ENCODE data around the gene METTL13.

The METTL13 gene

DNA sequence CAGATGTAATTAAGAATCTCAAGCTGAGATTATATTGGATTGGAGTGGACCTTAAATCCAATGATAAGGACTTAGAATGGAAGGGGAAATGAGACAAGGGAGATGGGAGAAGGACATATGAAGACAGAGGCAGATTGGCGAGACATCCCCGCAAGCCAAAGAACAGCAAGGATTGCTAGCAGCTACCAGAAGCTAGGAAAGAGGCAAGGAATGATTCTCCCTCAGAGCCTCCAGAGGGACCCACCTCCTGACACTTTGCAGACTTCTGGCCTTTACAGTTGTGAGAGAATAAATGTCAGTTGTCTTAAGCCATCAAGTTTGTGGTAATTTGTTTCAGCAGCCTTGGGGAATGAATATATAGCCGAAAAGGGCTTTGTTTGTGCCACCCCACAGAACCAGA is 20.7 kb downstream of the METTL13 start:
- peaks cover 11% of the 10 kb centered on the region; the same call in 1 of the 2 replicates for H3K4me1 ChIP-seq (ENCODE audit: insufficient read depth, low read length)
- H3K9ac ChIP-seq (ENCODE audit: low read depth, low read length): no peak overlapping the region
- H3K27me3 ChIP-seq (ENCODE audit: insufficient read depth, low read length): no peaks in the 10 kb centered on the region
- no peaks in the 10 kb centered on the region for H3K9me3 ChIP-seq (ENCODE audit: insufficient read depth, low read depth, low read length)
- no peak overlapping the region for H3K27ac ChIP-seq (ENCODE audit: low read depth, low read length)
- H3K36me3 ChIP-seq (ENCODE audit: insufficient read depth, low read length): peaks cover 10% of the 10 kb centered on the region
- 86% methylated on average over 3 of the region's 3 CpGs for WGBS
- no peak overlapping the region for H3K4me3 ChIP-seq (ENCODE audit: low read length)

DNA sequence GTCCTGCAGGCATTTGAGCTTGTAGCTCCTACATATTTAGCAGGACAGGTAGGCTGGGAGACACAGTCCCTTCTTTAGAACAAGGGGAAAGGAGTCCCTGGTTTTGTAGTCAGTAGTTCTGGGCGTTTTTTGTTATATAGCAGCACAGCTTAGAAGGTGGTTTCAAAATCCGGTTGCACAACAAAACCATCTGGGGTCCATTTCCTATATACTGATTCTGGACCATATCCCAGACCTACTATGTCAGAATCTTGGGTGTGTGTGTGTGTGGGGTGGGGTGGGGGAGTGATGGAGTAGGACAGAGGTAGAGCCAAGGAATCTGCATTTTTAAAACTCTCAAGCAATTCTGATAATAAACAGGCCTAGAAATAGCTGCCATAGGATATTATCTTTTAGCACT is 21.6 kb downstream of the METTL13 start:
- H3K27me3 ChIP-seq (ENCODE audit: insufficient read depth, low read length): no peaks in the 10 kb centered on the region
- H3K9me3 ChIP-seq (ENCODE audit: insufficient read depth, low read depth, low read length): no peaks in the 10 kb centered on the region
- no peak overlapping the region for H3K4me3 ChIP-seq (ENCODE audit: low read length)
- 92% methylated on average over 2 of the region's 2 CpGs for WGBS
- peaks cover 11% of the 10 kb centered on the region; the same call in 1 of the 2 replicates for H3K4me1 ChIP-seq (ENCODE audit: insufficient read depth, low read length)
- H3K36me3 ChIP-seq (ENCODE audit: insufficient read depth, low read length): peaks cover 2% of the 10 kb centered on the region; the same call in 1 of the 2 replicates
- no peak overlapping the region for H3K27ac ChIP-seq (ENCODE audit: low read depth, low read length)
- no peak overlapping the region for H3K9ac ChIP-seq (ENCODE audit: low read depth, low read length)

DNA sequence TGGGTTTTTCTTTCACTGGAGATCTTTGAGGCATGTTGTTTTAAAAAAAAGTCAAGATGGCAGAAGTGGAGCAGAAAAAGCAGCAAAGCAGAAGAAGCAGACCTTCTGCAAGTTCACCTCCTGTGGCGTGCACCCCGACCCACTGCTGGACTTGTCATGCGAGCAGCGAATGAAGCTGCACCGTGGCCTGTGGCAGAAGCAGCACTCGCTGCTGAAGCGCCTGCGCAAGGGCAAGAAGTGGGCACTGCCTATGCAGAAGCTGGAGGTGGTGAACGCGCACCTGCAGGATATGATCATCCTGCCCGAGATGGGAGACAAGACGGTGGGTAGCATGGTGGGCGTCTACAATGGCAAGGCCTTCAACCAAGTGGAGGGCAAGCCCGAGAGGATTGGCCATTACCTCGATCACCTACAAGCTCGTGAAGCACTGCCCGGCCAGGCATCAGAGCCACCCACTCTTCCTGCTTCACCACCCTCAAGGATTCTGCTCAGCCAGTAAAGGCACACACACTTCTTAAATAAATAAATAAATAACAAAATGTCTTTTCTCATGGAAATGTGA is 22.1 kb downstream of the METTL13 start:
- Histone ChIP-seq H3K27me3 (ENCODE audit: insufficient read depth, low read length) (no peaks in the 10 kb centered on the region), H3K9me3 (ENCODE audit: insufficient read depth, low read depth, low read length) (no peaks in the 10 kb centered on the region), H3K4me1 (ENCODE audit: insufficient read depth, low read length) (peaks cover 11% of the 10 kb centered on the region; the same call in 1 of the 2 replicates), H3K27ac (ENCODE audit: low read depth, low read length) (no peak overlapping the region), H3K4me3 (ENCODE audit: low read length) (no peak overlapping the region), H3K36me3 (ENCODE audit: insufficient read depth, low read length) (no peaks in the 10 kb centered on the region), H3K9ac (ENCODE audit: low read depth, low read length) (no peak overlapping the region)
- WGBS: 95% methylated on average over 17 of the region's 17 CpGs

DNA sequence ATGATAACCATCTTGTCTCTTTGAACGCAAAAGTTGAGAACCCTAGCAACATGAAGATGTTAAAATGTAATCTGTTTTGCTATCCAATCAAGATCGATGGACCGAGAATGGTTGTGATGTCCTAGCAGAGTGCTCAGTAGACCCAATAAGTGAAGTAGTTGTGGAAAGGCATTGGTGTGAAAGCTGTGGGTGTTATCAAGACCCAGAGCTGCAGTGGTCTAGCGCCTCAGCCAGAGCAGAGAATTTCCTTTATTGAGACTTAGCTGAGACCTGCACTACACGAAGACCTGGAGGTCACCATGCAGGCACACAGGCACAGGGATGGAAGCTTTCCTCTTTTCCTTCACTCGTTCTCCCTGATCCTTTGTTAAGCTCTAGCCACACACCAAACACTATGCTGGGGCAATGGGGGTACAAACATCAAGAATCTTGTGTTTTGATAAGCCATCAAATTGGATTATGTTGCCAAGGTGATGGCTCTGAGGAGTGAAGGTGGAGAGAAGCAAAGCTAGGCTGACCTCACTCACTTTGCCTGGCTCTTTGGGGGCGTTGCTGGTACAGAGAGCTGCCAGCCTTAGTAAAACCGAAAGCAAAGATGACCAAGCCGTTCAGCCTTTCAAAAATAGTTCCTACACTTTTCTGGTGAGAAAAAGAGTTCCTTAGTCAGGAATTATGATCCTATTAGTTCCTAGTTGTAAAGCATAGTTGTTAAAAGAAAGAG is 24.1 kb downstream of the METTL13 start:
- no peak overlapping the region for H3K27ac ChIP-seq (ENCODE audit: low read depth, low read length)
- H3K27me3 ChIP-seq (ENCODE audit: insufficient read depth, low read length): no peaks in the 10 kb centered on the region
- no peaks in the 10 kb centered on the region for H3K9me3 ChIP-seq (ENCODE audit: insufficient read depth, low read depth, low read length)
- 93% methylated on average over 8 of the region's 9 CpGs for WGBS
- H3K9ac ChIP-seq (ENCODE audit: low read depth, low read length): no peak overlapping the region
- peaks cover 11% of the 10 kb centered on the region; the same call in 1 of the 2 replicates for H3K4me1 ChIP-seq (ENCODE audit: insufficient read depth, low read length)
- H3K4me3 ChIP-seq (ENCODE audit: low read length): no peak overlapping the region
- H3K36me3 ChIP-seq (ENCODE audit: insufficient read depth, low read length): no peaks in the 10 kb centered on the region

DNA sequence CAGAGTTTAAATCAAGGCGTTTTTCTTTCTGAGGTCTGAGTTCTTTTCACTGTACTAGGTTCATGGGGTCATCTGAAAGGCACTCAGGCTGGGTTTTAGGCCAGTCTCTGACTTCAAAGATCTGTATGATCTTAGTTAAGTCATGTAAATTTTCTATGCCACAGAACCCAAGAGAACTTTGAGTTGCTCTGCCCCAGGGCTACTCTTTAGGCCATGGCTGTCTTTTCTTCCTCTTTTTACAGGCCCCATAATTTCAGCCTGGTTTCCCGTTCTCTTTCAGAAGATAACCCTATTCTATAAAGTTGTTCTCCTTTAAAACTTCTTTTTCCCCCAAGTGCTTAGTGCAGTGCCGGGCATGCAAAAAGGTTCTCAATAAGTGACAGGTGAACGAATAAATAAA is 26.1 kb downstream of the METTL13 start:
- Histone ChIP-seq H3K27ac (ENCODE audit: low read depth, low read length) (no peak overlapping the region), H3K27me3 (ENCODE audit: insufficient read depth, low read length) (no peaks in the 10 kb centered on the region), H3K9me3 (ENCODE audit: insufficient read depth, low read depth, low read length) (no peaks in the 10 kb centered on the region)

DNA sequence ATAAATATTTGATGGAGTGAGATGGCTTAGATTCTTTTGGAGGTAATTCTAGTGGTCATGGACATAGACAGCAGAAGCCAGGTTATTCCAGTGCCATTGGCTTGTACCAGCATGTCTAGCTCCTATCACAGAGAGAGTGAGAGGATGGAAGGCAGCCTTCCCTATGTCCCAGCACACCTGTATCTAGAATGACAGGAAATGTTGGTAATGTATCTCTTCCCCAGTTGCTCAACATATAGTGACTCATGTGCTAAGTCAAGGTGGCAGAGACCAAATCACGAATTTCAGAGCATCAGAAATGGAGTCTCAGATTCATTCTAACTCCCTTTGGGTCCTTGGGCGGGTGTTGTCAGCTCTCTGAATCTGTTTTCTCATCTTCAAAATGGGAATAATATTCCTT is 28.4 kb downstream of the METTL13 start:
- no peak overlapping the region for H3K27ac ChIP-seq (ENCODE audit: low read depth, low read length)
- no peaks in the 10 kb centered on the region for H3K27me3 ChIP-seq (ENCODE audit: insufficient read depth, low read length)
- no peaks in the 10 kb centered on the region for H3K36me3 ChIP-seq (ENCODE audit: insufficient read depth, low read length)
- no peaks in the 10 kb centered on the region for H3K9me3 ChIP-seq (ENCODE audit: insufficient read depth, low read depth, low read length)
- H3K4me3 ChIP-seq (ENCODE audit: low read length): no peak overlapping the region
- no peak overlapping the region for H3K9ac ChIP-seq (ENCODE audit: low read depth, low read length)
- 80% methylated on average over 2 of the region's 2 CpGs for WGBS
- no peaks in the 10 kb centered on the region for H3K4me1 ChIP-seq (ENCODE audit: insufficient read depth, low read length)

More for the DNA sequence above, 26.1 kb downstream of the METTL13 start:
- H3K4me1 ChIP-seq (ENCODE audit: insufficient read depth, low read length): peaks cover under 1% of the 10 kb centered on the region; the same call in 1 of the 2 replicates
- H3K4me3 ChIP-seq (ENCODE audit: low read length): no peak overlapping the region
- no peak overlapping the region for H3K9ac ChIP-seq (ENCODE audit: low read depth, low read length)
- H3K36me3 ChIP-seq (ENCODE audit: insufficient read depth, low read length): no peaks in the 10 kb centered on the region
- 86% methylated on average over 4 of the region's 4 CpGs for WGBS

DNA sequence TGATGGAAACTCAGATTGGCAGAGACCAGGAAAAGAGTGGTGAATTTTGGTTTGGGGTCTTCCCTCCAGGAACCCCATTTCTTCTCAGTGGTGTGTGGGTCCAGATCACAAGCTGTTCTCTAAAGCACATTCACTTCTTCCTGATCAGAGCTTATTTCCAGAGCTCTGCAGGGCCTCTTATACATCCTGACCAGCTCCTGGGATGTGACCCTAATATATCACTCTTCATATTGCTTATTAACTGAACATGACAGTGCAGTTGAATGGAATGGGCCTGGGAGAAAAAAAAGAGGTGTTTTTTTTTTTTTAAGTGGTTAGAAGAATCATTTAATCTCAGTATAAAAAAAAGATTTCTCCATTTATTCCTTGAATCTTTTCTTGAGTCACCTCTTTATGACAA is 30.2 kb downstream of the METTL13 start:
- Histone ChIP-seq H3K4me3 (ENCODE audit: low read length) (no peak overlapping the region), H3K4me1 (ENCODE audit: insufficient read depth, low read length) (0 out of 2 replicates have a peak, but pooled peaks cover 5% of the 10 kb centered on the region), H3K27me3 (ENCODE audit: insufficient read depth, low read length) (no peaks in the 10 kb centered on the region), H3K9me3 (ENCODE audit: insufficient read depth, low read depth, low read length) (no peaks in the 10 kb centered on the region), H3K9ac (ENCODE audit: low read depth, low read length) (no peak overlapping the region), H3K27ac (ENCODE audit: low read depth, low read length) (no peak overlapping the region), H3K36me3 (ENCODE audit: insufficient read depth, low read length) (no peaks in the 10 kb centered on the region)

DNA sequence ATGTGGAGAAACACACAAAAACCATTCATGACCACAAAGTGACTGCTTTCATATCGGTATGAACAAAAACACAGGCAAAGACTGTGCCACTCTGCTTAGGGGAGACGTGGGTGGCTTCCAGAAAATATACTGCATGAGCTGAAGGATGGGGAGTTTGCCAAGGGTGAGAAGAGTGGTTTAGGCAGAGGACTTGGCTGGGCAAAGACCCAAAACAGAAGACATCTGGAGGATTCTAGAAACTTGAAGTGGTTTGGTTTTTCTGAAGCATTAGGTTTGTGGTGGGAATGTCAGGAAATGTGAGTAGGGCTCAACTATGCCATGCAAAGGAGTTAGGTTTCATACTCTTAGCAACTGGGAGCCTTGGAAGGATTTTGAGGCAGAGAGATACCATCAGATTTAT is 33.2 kb downstream of the METTL13 start:
- Histone ChIP-seq H3K27ac (ENCODE audit: low read depth, low read length) (no peak overlapping the region), H3K4me1 (ENCODE audit: insufficient read depth, low read length) (peaks cover 18% of the 10 kb centered on the region), H3K4me3 (ENCODE audit: low read length) (no peak overlapping the region), H3K36me3 (ENCODE audit: insufficient read depth, low read length) (no peaks in the 10 kb centered on the region), H3K27me3 (ENCODE audit: insufficient read depth, low read length) (no peaks in the 10 kb centered on the region), H3K9ac (ENCODE audit: low read depth, low read length) (no peak overlapping the region), H3K9me3 (ENCODE audit: insufficient read depth, low read depth, low read length) (no peaks in the 10 kb centered on the region)
- 91% methylated on average over 2 of the region's 2 CpGs for WGBS

DNA sequence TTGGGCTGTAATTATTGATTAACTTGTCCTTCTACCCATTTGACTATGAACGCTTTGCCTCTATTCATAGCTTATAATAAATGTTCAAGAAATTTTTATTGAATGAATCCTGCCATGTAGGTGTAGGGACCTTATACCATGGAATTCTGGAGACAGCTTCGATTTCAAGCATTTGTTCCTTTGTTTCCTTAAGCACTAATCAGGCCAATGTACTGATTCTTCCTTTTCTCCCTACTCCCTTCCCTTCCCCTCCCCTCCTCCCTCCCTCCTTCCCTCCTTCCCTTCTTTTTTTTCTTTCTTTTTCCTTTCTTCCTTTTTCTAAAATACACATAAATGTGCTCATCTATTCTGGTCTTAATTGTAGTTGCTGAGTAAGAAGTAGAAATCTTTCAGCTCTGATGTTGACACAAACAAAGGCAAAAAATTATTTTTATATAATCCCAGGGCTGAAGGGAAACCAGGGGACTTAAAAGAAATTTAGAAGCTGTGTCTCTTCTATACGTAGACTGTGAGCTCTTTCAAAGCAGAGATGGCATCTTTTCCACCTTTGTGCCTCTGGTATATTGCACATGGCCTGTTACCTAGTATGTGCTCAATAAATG is 34.9 kb downstream of the METTL13 start:
- Histone ChIP-seq H3K4me3 (ENCODE audit: low read length) (no peak overlapping the region), H3K4me1 (ENCODE audit: insufficient read depth, low read length) (peaks cover 18% of the 10 kb centered on the region), H3K9ac (ENCODE audit: low read depth, low read length) (no peak overlapping the region), H3K27me3 (ENCODE audit: insufficient read depth, low read length) (no peaks in the 10 kb centered on the region), H3K36me3 (ENCODE audit: insufficient read depth, low read length) (no peaks in the 10 kb centered on the region), H3K9me3 (ENCODE audit: insufficient read depth, low read depth, low read length) (no peaks in the 10 kb centered on the region), H3K27ac (ENCODE audit: low read depth, low read length) (no peak overlapping the region)
- 83% methylated on average over 2 of the region's 3 CpGs for WGBS

DNA sequence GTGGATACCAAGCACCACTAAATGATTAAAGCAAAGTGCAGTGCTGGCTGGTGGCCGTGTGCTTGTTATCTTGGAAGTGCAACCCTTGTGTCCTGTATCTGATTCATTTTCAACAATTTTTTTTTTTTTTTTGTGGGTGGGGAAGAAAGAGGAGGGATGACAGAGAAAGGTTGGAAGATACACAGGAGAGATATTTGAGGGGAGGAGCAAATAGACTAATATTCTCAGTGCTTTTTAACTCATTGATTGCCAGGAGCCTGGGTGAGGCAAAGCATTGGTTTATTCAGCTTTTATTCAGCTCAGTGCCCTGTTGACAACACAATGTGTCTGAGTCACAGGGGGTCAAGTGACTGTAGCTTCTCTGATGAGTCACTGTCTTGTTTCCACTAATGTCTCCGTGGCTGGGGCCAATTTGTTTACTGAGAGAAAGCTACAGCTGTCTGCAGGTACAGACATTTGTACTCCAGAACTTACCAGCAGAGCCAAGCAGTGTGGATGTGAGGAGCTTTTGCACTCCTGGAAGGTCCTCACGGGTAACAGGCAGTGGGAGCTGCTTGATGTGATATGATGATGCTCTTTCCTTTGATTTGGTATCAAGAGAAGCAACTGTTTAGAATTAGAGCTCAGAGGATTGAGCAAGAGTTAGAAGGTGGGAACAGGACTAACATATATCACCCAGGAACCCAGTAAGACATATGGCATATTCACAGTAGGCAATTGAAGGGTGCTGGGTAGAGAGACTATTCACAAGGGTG is 36.2 kb downstream of the METTL13 start:
- peaks cover 18% of the 10 kb centered on the region for H3K4me1 ChIP-seq (ENCODE audit: insufficient read depth, low read length)
- H3K27ac ChIP-seq (ENCODE audit: low read depth, low read length): peak overlapping the region; percentile 37; the same call in 1 of the 2 replicates
- no peaks in the 10 kb centered on the region for H3K27me3 ChIP-seq (ENCODE audit: insufficient read depth, low read length)
- no peak overlapping the region for H3K9ac ChIP-seq (ENCODE audit: low read depth, low read length)
- H3K36me3 ChIP-seq (ENCODE audit: insufficient read depth, low read length): no peaks in the 10 kb centered on the region
- WGBS: 16% methylated on average over 3 of the region's 3 CpGs
- H3K4me3 ChIP-seq (ENCODE audit: low read length): no peak overlapping the region
- no peaks in the 10 kb centered on the region for H3K9me3 ChIP-seq (ENCODE audit: insufficient read depth, low read depth, low read length)

DNA sequence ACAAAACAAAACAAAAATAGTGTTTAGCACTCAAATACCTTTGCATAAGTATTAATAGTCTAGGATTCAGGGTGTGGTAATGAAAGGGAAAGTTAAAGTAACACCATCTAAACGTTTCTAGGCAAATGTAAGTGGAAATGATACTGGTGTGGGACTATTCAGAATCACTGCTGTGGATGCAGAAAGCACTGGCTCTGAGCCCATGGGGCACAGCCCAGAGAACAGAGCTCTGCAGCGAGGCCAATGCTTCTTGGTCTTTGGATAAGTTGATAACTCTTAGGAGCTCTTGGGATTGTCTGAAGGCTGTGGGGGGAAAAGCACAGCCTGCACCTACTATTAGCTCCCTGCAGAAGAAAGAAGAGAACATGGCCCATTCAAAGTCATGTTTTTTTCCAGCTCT is 38.5 kb downstream of the METTL13 start:
- no peak overlapping the region for H3K9ac ChIP-seq (ENCODE audit: low read depth, low read length)
- 45% methylated on average over 2 of the region's 2 CpGs for WGBS

More for the DNA sequence above, 38.5 kb downstream of the METTL13 start:
- H3K36me3 ChIP-seq (ENCODE audit: insufficient read depth, low read length): no peaks in the 10 kb centered on the region
- H3K27ac ChIP-seq (ENCODE audit: low read depth, low read length): no peak overlapping the region
- no peaks in the 10 kb centered on the region for H3K27me3 ChIP-seq (ENCODE audit: insufficient read depth, low read length)
- H3K4me3 ChIP-seq (ENCODE audit: low read length): no peak overlapping the region
- peaks cover 18% of the 10 kb centered on the region for H3K4me1 ChIP-seq (ENCODE audit: insufficient read depth, low read length)
- H3K9me3 ChIP-seq (ENCODE audit: insufficient read depth, low read depth, low read length): no peaks in the 10 kb centered on the region

Measured in HUES64 (cell line).